ENCODE measurements around the gene ARHGEF28.

The ARHGEF28 gene

GRCh38 chr5:73853091-73853490, 227.1 kb downstream of the ARHGEF28 start:
- Histone ChIP-seq H4K20me1 (ENCODE audit: control insufficient read depth, insufficient read depth, low read depth, low read length) (no peaks in the 10 kb centered on the region), H3K4me1 (ENCODE audit: control insufficient read depth, low read length) (no peaks in the 10 kb centered on the region), H3K79me2 (ENCODE audit: control insufficient read depth, low read length) (no peaks in the 10 kb centered on the region), H3K27me3 (ENCODE audit: control insufficient read depth, low read length) (no peaks in the 10 kb centered on the region; the same call in 1 of the 2 replicates), H3K9me2 (replicated peaks; ENCODE audit: control insufficient read depth, low read length) (no peaks in the 10 kb centered on the region), H3K9me3 (ENCODE audit: control insufficient read depth, insufficient read depth, low read length) (no peaks in the 10 kb centered on the region), H3K4me3 (ENCODE audit: low read length) (no peak overlapping the region), H3K4me2 (ENCODE audit: low read length) (no peak overlapping the region), H3K36me3 (ENCODE audit: control insufficient read depth, low read length) (no peaks in the 10 kb centered on the region), H3K27ac (ENCODE audit: low read depth, low read length) (no peak overlapping the region), H3F3A (ENCODE audit: control insufficient read depth, insufficient read depth) (no peaks in the 10 kb centered on the region)
- TF ChIP-seq, protein P1, sequence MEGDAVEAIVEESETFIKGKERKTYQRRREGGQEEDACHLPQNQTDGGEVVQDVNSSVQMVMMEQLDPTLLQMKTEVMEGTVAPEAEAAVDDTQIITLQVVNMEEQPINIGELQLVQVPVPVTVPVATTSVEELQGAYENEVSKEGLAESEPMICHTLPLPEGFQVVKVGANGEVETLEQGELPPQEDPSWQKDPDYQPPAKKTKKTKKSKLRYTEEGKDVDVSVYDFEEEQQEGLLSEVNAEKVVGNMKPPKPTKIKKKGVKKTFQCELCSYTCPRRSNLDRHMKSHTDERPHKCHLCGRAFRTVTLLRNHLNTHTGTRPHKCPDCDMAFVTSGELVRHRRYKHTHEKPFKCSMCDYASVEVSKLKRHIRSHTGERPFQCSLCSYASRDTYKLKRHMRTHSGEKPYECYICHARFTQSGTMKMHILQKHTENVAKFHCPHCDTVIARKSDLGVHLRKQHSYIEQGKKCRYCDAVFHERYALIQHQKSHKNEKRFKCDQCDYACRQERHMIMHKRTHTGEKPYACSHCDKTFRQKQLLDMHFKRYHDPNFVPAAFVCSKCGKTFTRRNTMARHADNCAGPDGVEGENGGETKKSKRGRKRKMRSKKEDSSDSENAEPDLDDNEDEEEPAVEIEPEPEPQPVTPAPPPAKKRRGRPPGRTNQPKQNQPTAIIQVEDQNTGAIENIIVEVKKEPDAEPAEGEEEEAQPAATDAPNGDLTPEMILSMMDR (IDR thresholded peaks at IDR 0.05; ENCODE audit: low read depth, low read length, poor library complexity, severe bottlenecking), result no peak
- TF ChIP-seq EZH2phosphoT487 (IDR thresholded peaks at IDR 0.05; ENCODE audit: borderline replicate concordance, low read length), result no peak

- Histone ChIP-seq H3K27me3 (ENCODE audit: control insufficient read depth, low read length) (no peaks in the 10 kb centered on the region), H3K9me2 (replicated peaks; ENCODE audit: control insufficient read depth, low read length) (no peaks in the 10 kb centered on the region), H3K4me1 (ENCODE audit: control insufficient read depth, low read length) (no peaks in the 10 kb centered on the region), H3K36me3 (ENCODE audit: control insufficient read depth, low read length) (no peaks in the 10 kb centered on the region), H3K9me3 (ENCODE audit: control insufficient read depth, insufficient read depth, low read length) (no peaks in the 10 kb centered on the region), H3K79me2 (ENCODE audit: control insufficient read depth, low read length) (no peaks in the 10 kb centered on the region), H3K4me3 (ENCODE audit: low read length) (no peak overlapping the region), H3F3A (ENCODE audit: control insufficient read depth, insufficient read depth) (no peaks in the 10 kb centered on the region), H3K27ac (ENCODE audit: low read depth, low read length) (no peak overlapping the region), H3K4me2 (ENCODE audit: low read length) (no peak overlapping the region), H4K20me1 (ENCODE audit: control insufficient read depth, insufficient read depth, low read depth, low read length) (no peaks in the 10 kb centered on the region)
- TF ChIP-seq, protein P1 (IDR thresholded peaks at IDR 0.05; ENCODE audit: low read depth, low read length, poor library complexity, severe bottlenecking), result no peak
- no peak for TF ChIP-seq EZH2phosphoT487 (IDR thresholded peaks at IDR 0.05; ENCODE audit: borderline replicate concordance, low read length)
Observed at GRCh38 chr5:73856997-73857396, 231.0 kb downstream of the ARHGEF28 start.

GRCh38 chr5:73857446-73857845, 231.4 kb downstream of the ARHGEF28 start:
- Histone ChIP-seq H3K36me3 (ENCODE audit: control insufficient read depth, low read length) (no peaks in the 10 kb centered on the region), H3K27ac (ENCODE audit: low read depth, low read length) (no peak overlapping the region), H3K27me3 (ENCODE audit: control insufficient read depth, low read length) (no peaks in the 10 kb centered on the region), H3F3A (ENCODE audit: control insufficient read depth, insufficient read depth) (no peaks in the 10 kb centered on the region), H3K9me2 (replicated peaks; ENCODE audit: control insufficient read depth, low read length) (no peaks in the 10 kb centered on the region), H4K20me1 (ENCODE audit: control insufficient read depth, insufficient read depth, low read depth, low read length) (no peaks in the 10 kb centered on the region), H3K4me2 (ENCODE audit: low read length) (no peak overlapping the region), H3K9me3 (ENCODE audit: control insufficient read depth, insufficient read depth, low read length) (no peaks in the 10 kb centered on the region), H3K4me3 (ENCODE audit: low read length) (no peak overlapping the region), H3K4me1 (ENCODE audit: control insufficient read depth, low read length) (no peaks in the 10 kb centered on the region), H3K79me2 (ENCODE audit: control insufficient read depth, low read length) (no peaks in the 10 kb centered on the region)
- TF ChIP-seq, protein P1 (IDR thresholded peaks at IDR 0.05; ENCODE audit: low read depth, low read length, poor library complexity, severe bottlenecking), result no peak
- TF ChIP-seq EZH2phosphoT487 (IDR thresholded peaks at IDR 0.05; ENCODE audit: borderline replicate concordance, low read length), result no peak

- no peaks in the 10 kb centered on the region for H3K36me3 ChIP-seq (ENCODE audit: control insufficient read depth, low read length)
- H3K4me1 ChIP-seq (ENCODE audit: control insufficient read depth, low read length), result no peaks in the 10 kb centered on the region
- no peak overlapping the region for H3K4me2 ChIP-seq (ENCODE audit: low read length)
- H3K27me3 ChIP-seq (ENCODE audit: control insufficient read depth, low read length), result no peaks in the 10 kb centered on the region
- no peaks in the 10 kb centered on the region for H3F3A ChIP-seq (ENCODE audit: control insufficient read depth, insufficient read depth)
- no peaks in the 10 kb centered on the region for H3K79me2 ChIP-seq (ENCODE audit: control insufficient read depth, low read length)
- H3K9me2 ChIP-seq (replicated peaks; ENCODE audit: control insufficient read depth, low read length), result no peaks in the 10 kb centered on the region
- H4K20me1 ChIP-seq (ENCODE audit: control insufficient read depth, insufficient read depth, low read depth, low read length), result no peaks in the 10 kb centered on the region
- no peak overlapping the region for H3K4me3 ChIP-seq (ENCODE audit: low read length)
- no peak for TF ChIP-seq EZH2phosphoT487 (IDR thresholded peaks at IDR 0.05; ENCODE audit: borderline replicate concordance, low read length)
- TF ChIP-seq, protein P1 (IDR thresholded peaks at IDR 0.05; ENCODE audit: low read depth, low read length, poor library complexity, severe bottlenecking), result no peak
- H3K27ac ChIP-seq (ENCODE audit: low read depth, low read length), result no peak overlapping the region
- no peaks in the 10 kb centered on the region for H3K9me3 ChIP-seq (ENCODE audit: control insufficient read depth, insufficient read depth, low read length)
Observed at GRCh38 chr5:73858054-73858453, 232.1 kb downstream of the ARHGEF28 start.

All from DOHH2 (cell line).